C4-2B (cell line): Measurements from ENCODE around the gene GTPBP3.

Source experiments
- ZFX ChIP-seq: fragments of 450-650 bp; IDR thresholded peaks from 2 replicates; pipeline ENCODE4 v1.6.1; 2017
- TF ChIP-seq, protein P1 (sequence below): fragments of 450-650 bp; conservative IDR thresholded peaks from 2 replicates; pipeline ENCODE4 v1.5.1; 2017; ENCODE audit warnings: mild to moderate bottlenecking

GRCh38 chr19:17346109-17346671, 8.8 kb downstream of the GTPBP3 start:
- TF ChIP-seq, protein P1, sequence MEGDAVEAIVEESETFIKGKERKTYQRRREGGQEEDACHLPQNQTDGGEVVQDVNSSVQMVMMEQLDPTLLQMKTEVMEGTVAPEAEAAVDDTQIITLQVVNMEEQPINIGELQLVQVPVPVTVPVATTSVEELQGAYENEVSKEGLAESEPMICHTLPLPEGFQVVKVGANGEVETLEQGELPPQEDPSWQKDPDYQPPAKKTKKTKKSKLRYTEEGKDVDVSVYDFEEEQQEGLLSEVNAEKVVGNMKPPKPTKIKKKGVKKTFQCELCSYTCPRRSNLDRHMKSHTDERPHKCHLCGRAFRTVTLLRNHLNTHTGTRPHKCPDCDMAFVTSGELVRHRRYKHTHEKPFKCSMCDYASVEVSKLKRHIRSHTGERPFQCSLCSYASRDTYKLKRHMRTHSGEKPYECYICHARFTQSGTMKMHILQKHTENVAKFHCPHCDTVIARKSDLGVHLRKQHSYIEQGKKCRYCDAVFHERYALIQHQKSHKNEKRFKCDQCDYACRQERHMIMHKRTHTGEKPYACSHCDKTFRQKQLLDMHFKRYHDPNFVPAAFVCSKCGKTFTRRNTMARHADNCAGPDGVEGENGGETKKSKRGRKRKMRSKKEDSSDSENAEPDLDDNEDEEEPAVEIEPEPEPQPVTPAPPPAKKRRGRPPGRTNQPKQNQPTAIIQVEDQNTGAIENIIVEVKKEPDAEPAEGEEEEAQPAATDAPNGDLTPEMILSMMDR, result peak; percentile 96
- no peak for TF ChIP-seq ZFX
